Left renal cortex interstitium (tissue), 4 donors: ENCODE results near the gene CPSF2. TPM values are rescaled to one million over a fixed set of nuclear protein-coding genes. Genes with fewer than 3 reads are reported as not detected.

ENCODE experiments used
- DNase-seq, 4 donors: peaks; one replicate each; pipeline ENCODE4 v3.0.0-alpha.2; 2013; ENCODE audit warnings: low read depth in 4 of 4, low spot score in 2 of 4, missing footprints in 1 of 4
- polyA plus RNA-seq, 4 donors: library from polyadenylated mRNA; unstranded; fragments of 120-200 nt; gene quantifications; one replicate each; pipeline ENCODE4 v1.2.1, GENCODE V29; 2013; ENCODE audit not compliant: insufficient read length in 4 of 4

CPSF2 gene
- polyA plus RNA-seq: 10 to 100 TPM; 56.7 to 66.6 (median 62.1) TPM

GRCh38 chr14:92121670-92122350, at the start of gene CPSF2, which contains the start of gene NDUFB1:
Gene CPSF2, plus strand, starts transcription at chr14:92121969. Its CDS starts 9,016 bp downstream, at chr14:92130985.
Gene NDUFB1, minus strand, starts transcription at chr14:92121706. Its CDS starts 4,069 bp downstream, at chr14:92117637.
- DNase-seq: peak; percentile 72 to 86 (median 80)

- no peak for DNase-seq
Observed at GRCh38 chr14:92074555-92074954, 47.2 kb upstream of the CPSF2 start.

GRCh38 chr14:92088494-92088893, 33.3 kb upstream of the CPSF2 start:
- no peak for DNase-seq

GRCh38 chr14:92093320-92093719, 28.4 kb upstream of the CPSF2 start:
- DNase-seq: no peak

GRCh38 chr14:92099802-92100201, 22.0 kb upstream of the CPSF2 start:
- DNase-seq: no peak

GRCh38 chr14:92103363-92103989, 18.3 kb upstream of the CPSF2 start:
- DNase-seq: no peak

- DNase-seq: no peak
Observed at GRCh38 chr14:92105073-92105892, 16.5 kb upstream of the CPSF2 start.

GRCh38 chr14:92105893-92106142, 16.0 kb upstream of the CPSF2 start:
- DNase-seq: no peak

- DNase-seq: peak; percentile 72 to 94 (median 88)
Observed at GRCh38 chr14:92106143-92106926, 15.4 kb upstream of the CPSF2 start, which contains the start of gene ATXN3. Gene ATXN3, minus strand, starts transcription at chr14:92106582. Its CDS starts 30 bp downstream, at chr14:92106552.

GRCh38 chr14:92108345-92109254, 13.2 kb upstream of the CPSF2 start:
- DNase-seq: no peak

- DNase-seq: no peak
Observed at GRCh38 chr14:92109490-92109889, 12.3 kb upstream of the CPSF2 start.

- DNase-seq: peak in 1 of 4 donors; percentile 50
Observed at GRCh38 chr14:92121207-92121669, 531 bp upstream of the CPSF2 start.

GRCh38 chr14:92122351-92122677, 545 bp downstream of the CPSF2 start:
- DNase-seq: peak in 1 of 4 donors; percentile 57

- no peak for DNase-seq
Observed at GRCh38 chr14:92122761-92123160, 992 bp downstream of the CPSF2 start.

- no peak for DNase-seq
Observed at GRCh38 chr14:92134456-92134855, 12.7 kb downstream of the CPSF2 start.

GRCh38 chr14:92135269-92135668, 13.5 kb downstream of the CPSF2 start:
- DNase-seq: no peak

GRCh38 chr14:92143309-92143708, 21.5 kb downstream of the CPSF2 start:
- DNase-seq: no peak

- DNase-seq: no peak
Observed at GRCh38 chr14:92143962-92144361, 22.2 kb downstream of the CPSF2 start.

GRCh38 chr14:92144708-92145107, 22.9 kb downstream of the CPSF2 start:
- DNase-seq: no peak

GRCh38 chr14:92153581-92153980, 31.8 kb downstream of the CPSF2 start:
- no peak for DNase-seq
